NOMO-1 (cell line): Measurements from ENCODE around the gene ENPP6.

Experiments used
- DNase-seq, 2 experiments: peaks; one replicate each; lab custom pipeline; 2025; ENCODE audit not compliant: unreplicated experiment in 2 of 2; lab: John Stamatoyannopoulos, UW

ENPP6 gene

DNA sequence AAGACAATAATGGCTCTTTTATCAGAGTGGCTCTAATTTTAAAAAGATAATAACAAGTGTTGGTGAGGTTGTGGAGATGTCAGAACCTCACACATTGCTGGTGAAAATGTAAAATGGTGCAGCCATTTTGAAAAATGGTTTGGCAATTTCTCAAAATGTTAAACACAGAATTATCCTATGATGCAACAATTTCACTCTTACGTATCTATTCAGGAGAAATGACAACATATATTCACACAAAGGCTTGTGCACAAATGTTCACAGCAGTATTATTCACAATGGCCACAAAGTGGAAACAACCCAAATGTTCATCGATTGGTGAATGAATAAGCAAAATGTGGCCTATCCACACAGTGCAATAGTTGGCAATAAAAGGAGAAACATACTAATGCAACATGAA is 24.7 kb downstream of the ENPP6 start:
- no peak for DNase-seq

DNA sequence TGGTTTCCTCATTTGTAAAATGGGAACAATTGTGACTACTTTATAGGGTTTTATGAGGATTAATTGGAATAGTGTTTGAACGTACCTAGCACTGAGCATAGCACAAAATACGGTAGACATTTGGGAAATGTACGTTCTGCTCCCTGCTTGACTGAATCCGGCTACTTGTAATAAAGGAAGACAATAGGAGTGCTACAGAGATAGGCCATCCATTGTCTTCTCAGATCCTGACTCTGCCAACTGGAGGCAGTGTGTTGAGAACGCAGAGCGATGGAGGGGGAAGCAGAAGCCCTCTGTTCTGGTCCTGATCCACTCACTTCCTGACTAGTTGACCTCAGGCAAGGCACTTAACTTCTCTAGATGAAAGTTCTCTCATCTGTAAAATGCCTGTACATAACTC is 26.4 kb downstream of the ENPP6 start:
- no peak for DNase-seq

DNA sequence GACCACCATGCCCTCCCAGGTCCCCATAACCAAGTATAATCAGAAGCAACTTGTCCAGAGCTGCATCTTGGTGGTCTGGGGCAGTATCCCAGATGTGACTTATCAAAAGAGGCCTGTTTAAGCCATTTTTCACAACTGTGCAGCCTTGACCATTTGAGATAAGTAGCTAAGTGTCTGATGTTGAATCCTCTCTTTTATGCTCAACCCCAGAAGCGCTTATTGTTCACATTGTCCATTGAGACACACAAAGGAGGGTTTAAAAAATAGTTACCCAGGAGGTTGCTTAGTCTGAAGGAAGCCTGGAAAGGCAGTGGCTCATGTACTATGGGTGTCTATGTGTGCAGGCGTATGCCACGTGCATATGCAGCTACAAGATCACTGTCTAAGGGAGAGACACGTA is 27.0 kb downstream of the ENPP6 start:
- no peak for DNase-seq

DNA sequence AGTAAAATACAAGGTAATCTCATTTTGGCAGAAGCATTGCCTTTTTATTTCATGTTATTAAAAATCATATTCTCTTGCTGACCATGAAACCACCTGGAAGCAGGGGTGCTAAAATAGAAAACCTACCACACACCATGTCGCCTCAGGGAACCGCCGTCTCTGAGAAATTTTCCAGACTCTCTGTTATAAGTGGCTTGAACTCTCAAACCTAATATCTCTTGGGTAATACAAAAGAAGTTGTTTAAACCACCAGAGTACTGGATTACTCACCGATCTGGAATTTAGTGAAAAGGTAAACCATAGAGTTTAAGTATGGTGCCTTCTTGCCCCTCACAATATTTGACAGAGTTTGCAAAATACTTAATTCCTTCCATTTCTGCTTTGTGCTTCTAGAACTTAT is 27.7 kb downstream of the ENPP6 start:
- no peak for DNase-seq

DNA sequence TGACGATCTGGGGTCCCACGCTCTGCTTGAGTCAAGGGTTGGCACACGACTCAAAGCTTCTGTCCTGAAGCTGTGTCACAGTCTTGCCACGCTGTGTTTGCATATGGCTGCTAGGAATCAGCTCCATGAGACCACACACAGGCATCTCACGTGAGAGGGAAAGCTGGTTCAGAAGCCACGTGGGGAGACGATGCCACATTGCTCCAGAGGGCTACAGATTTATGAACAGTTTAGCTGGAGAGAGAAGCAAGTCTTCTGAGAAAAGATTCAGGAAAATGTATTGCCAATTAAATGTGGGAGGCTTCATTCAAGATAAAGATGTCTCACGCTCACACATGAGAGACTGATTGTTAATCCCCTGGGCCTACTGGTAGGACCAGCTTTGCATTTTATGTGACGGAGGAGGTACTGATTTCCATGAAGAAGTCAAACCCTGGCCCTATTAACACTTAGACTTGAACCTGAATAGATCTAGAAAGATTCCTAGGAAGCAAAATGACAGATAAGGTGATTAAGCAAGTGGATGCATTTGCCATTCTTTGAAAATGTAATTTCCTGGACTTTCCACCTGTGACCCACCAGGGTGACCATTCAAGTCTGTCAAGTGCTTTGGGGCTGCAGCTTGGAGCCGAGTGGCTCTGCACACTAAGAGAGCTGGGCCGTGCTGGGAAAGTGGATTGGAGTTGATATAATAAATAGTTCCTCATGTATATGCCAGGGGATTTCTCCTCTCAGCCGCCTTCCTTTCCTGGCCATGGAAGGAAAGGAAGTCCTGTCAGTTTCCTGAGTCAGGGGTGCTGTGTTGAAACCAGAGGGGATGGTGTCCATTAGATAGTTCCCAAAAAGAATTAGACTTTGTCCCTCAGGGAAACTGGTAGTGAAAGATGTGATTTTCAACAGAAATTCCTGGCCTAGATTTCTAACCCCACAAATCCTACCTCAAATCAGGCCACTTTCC is 29.0 kb downstream of the ENPP6 start:
- no peak for DNase-seq

DNA sequence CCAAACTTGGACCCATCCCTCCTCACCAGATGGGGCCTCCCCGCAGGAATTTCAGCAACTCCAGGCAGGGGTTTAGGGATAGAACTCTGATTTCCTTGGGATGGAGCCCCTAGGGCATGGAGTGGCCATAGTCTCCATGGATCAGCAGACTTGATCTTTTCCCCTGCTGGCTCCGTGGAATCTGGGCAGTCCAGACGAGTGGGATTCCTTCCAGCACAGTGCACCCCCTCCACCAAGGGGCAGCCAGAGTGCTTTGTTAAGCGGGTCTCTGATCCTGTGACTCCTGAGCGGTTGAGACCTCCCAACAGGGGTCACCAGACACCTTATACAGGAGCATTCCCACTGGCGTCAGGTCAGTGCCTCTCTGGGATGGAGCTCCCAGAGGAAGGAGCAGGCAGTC is 40.4 kb downstream of the ENPP6 start:
- no peak for DNase-seq

DNA sequence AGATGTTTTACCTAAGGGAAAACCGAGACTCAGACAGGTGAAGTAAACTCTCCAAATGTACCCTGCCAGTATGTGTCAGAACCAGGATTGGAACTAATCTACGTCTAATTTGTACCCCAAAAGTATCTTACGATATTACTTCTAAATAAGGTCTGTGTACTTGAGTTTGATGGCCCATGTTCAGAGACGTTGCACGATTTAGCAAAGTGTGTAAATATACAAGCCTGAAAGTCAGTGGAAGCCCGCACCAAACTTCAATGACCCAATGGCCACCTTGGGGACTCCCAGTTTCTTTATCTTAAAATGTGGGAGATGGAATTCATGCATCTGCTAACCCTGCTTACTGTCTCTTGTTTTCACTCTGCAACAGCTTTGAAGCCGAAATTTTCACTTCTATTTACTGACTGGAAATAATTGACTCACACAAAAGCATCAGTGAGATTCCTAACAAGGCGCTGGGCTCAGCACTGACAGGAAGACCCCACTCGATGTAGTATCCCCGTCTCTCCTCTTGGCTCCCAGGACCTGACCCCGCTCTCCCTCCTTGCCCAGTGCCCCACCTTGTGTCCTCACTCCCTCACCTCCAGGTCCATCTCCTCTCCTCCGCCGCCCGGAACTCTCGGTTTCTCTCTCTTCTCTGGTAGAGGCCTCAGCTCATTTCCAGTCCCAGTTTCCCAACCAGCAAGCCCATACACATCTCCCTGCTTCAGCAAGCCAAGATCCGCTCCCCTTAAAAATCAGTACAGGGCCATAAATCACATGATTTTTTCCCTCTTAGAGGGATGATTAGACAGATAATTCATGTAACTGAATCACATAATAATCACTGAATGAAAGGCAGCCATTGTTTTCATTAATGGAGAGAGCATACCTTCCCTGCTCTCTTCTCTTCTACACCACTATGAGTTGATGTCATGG is 42.8 kb downstream of the ENPP6 start:
- DNase-seq: no peak

DNA sequence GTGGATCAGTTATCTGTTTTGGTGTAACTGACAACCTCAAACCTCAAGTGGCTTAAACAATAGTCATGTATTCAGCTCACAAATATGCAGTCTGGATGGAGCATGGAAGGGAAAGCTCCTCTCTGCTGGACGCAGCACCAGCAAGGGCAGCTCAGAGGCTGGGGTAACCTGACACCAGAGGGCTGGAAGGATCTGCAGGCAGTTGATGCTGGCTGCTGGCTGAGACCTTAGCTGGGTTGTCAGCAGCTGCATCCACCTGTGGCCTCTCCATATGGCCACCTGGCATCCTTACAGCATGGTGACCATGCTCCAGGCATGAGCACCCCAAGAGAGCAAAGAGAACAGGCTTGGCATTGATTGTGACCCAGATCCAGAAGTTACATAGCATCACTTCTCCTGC is 46.7 kb downstream of the ENPP6 start:
- no peak for DNase-seq

DNA sequence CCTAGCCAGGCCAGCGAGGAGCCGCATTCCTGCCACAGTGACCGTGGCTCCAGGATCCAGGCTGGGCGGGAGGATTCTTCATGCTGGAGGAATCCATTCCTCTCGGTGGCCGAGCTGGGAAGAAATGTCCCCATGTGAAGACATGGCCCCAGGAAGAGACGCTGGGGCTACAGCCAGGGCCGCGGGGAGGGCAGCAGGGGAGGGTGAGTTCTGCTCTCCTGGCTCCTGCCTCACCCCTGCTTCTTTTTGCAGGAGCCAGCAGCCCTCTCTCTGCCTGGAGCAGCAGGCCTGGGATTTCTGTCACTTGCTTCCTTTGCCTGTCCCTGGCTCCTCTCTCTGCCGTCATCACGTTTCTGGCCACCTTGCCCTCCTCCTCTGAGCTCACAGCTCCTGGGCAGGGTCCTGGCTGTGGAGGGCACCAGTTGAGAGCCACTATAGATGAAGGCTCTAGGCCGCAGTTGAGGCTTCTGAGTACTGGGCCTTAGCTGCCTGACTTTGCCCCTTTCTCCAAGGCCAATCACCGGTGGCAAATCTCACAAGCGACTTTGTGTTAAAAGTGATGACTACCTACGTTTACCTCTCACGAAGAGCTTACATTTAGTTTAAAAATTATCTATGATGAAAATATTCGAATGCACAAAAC is 48.3 kb downstream of the ENPP6 start:
- no peak for DNase-seq

DNA sequence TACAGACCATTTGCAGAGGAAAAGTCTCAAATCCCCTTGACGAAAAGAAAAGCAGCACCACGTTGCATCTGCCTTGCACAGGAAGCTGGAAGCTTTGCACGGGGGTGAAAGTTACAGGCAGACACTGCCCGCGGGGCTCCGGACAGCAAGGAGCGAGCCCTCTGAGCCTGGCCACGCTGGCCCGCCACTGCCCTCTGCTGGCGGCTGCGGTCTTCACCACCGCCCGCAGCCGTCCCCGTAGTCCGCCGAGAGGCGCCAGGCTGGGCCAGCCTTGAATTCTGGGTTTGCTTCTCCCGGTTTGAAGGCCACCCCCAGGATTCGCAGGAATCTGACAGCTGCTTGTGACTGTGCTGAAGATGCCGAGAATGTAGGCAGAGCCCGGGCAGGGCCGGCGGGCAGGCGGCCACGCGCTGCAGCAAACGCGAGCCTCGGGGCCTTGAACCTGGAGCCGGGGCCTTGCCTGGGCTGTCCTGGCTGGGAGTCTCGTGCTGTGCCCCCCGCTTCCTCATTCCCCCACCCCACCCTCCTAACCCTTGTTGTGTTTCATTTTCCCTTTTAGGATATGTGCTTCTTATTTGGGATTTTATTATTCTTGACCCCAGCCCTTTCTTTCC is 49.2 kb downstream of the ENPP6 start:
- peak; percentile 67 to 72 for DNase-seq

DNA sequence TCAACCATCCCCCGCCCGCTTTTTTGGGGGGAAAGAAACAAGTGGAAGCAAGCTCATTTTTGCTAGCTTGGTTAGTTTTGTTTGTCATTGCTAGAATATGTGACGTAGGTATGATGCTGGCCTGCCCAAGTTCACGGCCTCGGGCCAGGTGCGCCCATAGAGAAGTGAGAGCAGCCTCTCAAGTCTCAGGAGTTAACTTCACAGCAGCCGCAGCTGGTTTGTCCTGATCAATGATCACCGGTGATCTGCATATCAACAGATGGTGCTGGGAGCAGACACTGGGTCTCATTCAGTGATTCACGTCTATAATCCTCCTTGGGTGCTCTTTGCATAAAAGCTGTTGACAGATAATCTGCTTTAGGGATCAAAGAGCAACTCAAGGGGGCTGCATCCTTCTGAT is 50.1 kb downstream of the ENPP6 start:
- DNase-seq: no peak

DNA sequence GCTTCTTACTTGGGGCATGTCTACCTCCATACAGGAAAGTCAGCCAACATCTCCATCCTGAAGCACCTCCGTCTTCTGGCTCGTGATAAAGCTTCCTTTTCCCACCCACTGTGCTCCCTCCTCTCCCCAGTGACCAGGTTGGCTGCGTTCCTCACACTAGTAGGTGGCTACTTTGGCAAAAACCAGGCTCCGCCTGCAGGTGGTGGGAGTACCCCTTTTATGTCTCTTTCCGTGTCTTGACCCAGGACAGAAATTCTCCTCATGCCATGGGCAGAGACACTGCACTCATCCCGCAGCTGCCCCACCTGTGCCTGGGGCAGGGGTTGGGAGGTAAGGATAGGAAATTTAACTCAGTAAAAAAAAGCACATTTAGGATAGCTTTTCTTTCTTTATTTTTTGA is 50.9 kb downstream of the ENPP6 start:
- no peak for DNase-seq

DNA sequence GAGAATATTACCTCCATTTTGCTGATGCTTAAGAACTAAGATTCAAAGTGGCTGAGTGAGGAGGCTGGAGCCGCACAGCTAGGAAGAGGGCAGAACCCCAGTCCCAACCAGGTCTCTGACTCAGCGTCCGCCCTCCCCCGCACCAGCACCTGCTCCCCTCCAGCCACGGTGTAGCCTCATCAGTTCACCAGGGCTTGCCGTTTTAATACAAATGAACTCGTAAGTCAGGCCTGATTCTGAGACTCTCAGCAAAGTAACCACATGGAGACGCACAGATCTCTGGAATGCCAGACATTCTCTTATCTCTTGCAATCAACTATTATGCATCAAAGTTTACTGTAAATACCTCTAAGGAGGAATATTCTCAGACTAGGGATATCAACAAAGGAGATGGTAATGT is 52.4 kb downstream of the ENPP6 start:
- no peak for DNase-seq

DNA sequence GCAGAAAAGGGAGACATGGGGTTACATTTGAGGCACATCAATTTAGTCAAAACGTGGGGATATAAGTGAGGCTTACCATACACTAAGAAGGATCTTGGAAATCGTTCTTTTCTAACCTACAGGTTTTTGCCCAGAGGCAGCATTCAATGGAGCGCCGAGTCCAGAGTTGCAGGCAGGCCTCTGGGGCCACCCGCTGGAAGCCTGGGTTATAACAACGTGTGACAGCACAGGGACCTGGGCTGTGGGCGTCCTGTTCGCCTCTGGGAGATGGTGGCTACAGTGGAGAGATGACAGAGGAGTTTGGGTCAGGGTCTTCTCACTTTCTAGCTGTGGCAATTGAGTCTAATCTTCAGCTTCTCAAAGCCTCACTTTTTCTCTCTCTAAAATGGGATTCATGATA is 53.9 kb downstream of the ENPP6 start:
- DNase-seq: peak; percentile 58 to 60

DNA sequence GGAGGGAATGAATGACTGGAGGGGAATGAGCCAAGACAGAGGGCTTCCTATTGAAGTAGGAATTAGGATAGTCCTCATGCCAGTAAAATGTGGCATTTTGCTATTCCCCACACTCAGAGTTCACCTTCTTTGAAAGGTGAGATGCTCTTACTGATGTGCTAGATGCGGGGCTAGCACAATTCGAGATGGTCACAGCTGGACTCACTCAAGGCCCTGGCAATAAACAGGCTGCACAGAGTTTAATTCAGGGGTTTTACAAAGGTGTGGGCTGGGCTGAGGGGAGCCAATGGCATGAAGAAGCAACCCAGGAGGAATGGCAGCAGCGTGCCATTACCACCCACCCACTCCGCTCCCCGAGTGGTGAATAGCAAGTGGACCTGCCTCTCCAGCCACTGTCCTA is 55.1 kb downstream of the ENPP6 start:
- no peak for DNase-seq

DNA sequence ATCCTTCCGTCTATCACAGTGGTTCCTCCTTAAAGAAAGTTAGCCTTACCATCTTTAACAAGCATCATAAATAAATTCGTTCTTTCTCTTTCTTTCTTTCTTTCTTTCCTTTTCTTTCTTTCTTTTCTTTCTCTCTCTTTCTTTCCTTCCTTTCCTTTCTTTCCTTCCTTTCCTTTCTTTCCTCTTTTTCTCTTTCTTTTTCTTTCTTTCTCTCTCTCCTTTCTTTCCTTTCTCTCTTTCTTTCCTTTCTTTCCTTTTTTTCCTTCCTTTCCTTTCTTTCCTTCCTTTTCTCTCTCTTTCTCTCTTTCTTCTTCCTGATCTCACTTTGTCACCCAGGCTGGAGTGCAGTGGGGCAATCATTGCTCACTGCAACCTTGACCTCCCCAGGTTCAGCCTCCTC is 60.4 kb downstream of the ENPP6 start:
- no peak for DNase-seq

DNA sequence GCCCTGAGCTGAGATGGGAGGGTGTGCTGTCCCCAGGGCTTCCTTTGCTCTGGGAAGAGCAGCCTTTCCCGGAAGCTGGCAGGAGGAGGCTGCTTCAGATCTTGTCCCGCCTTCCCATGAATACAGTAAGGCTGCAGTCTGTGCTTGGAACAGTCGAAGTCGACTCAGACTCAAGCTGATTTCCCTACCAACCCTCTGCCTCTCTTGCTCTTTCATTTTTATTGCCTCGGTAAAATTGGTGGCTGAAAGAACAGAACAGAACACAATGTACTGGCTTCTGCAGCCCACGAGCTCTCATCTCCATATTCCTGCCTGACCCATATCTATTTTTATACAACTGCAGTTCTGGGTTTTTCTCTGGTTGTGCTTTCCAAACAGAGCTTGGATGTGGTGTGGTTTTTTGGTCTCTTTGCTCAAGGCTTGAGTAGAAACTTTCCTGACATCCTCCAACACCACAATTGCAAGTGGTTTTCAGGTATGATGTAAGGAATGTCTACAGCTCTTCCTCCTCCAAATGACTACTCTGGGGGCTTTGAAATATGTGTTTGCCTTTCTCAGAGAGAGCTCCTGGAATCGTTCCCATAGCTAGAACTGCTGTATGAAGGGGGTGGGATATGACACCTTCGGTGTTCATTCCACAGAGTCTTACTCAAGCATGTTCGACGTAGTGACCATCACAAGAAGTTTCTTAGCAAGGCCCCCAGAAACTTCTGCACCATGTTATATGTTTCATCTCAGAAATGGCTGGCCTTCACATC is 61.3 kb downstream of the ENPP6 start:
- no peak for DNase-seq

DNA sequence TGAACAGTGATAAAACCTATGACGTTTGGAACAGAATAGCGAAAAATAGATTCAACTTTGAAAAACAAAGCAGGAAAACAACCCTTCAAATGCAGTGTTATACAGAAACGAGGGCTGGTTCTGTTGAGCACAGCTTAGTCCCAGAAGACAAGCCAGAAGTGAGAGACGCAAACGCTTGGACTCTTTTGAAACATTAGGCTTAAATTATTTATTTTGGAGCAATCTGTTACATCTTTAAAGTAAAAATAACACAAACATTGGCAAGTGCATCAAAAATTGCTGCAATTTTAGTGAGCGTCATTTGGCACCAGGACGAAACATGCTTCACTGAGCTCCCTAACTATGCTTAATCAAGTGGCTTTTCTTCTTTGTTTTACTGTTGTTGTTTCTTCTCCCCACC is 63.5 kb downstream of the ENPP6 start:
- DNase-seq: no peak

DNA sequence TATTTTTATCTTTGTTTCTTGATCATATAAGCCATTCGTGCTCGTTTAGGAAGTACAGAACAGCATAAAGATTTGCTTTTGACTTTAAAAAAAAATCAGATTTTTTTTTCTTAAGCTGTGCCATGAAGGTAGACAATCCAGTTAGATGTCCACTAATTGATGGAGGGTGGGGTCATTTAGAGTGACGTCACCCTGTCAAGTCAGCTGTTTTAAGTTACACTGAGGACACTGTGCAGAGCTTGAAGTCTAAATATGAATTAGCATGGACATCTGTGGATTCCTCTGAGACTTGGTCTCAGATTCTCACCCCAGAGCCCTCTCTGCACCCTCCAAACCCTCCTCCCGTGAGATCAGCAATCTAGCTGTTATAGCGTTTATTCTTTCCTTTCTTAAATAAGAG is 63.9 kb downstream of the ENPP6 start:
- DNase-seq: no peak

DNA sequence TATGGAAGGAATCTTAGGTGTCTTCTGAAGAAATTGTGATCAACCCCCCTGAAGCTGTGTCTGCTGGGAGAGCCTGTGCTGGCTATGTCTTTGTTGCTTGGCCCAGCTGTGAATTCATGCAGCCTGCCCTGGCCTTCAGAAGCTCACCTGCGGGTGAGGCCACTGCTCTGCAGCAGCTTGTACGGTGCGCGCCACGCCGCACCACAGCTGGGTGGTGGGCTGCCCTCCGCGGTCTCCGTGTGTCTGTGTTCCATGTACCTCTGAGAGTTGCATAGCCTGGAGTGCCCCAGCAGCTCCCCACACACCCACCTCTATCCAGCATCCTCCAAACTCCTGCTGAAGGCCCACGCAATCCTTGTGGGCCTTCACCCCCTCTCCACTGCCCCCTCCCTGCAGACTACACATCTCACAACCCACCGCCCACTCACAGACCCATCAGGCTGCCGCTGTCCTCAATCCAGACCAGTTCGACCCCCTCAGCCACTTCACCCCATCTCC is 65.6 kb downstream of the ENPP6 start:
- no peak for DNase-seq
